HG02642 (cell line): ENCODE measurements around the gene LRRC59.
"Not testable (repeated sequence)": the region's sequence is repeated elsewhere in the genome, so short reads cannot be mapped to it uniquely, and the experiment has no call there.

Source experiments
- ATAC-seq: cut with Tn5 transposase; IDR thresholded peaks from one replicate; pipeline ENCODE4 v1.9.1; 2021; ENCODE audit warnings: mild to moderate bottlenecking; ENCODE audit not compliant: unreplicated experiment, poor library complexity

The LRRC59 gene

DNA sequence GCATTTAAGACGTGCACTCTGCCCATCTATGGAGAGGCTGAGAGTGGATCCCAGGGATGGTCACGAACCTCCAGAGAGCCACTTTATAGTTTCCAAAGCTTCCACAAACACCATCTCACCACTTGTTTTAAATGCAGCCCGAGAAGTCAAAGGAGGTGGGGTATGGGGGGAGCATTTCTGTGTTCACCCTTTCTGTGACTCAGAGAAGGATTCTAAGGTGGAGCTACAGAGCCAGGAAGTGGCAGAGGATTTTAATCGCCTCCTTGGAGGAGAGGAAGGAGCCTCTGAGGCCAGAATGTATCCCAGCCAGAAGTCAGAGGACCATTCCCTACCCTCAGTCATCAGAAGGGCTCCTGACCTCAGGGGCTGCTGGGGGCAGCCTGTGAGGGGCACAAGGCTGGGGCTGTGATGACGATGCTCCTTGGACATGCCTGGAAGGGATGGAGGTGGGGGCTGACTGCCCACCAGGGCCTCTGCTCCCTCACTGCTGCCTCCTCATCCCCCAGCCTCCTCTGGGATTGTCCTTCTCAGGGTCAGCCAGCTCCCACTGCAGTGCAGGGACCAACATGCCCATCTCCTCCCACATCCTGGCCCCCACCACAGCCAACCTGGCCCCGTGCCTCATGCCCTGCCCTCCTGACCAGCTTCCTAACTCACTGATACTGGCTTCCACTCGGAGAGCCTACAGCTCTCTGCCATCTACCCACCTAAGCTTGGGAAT, 48.6 kb downstream of the LRRC59 start:
- no peak for ATAC-seq

DNA sequence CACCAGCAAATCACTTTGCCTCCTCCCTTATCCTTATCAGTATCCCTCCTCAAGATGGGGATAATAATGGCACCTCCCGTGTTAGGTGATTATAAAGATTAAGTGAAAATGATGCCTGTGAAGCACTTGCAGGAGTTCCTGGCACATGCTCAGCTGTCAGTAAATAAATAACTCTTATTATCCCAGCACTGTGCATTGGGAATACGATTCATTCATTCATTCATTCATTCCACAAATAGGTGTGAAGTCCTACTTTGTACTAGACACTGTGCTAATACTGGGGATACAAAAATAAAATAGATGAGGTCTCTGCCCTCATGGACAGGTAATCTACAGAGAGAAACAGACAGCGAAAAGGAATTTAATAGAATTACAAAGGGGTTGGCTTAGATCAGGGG, 49.4 kb downstream of the LRRC59 start:
- ATAC-seq = no peak

- ATAC-seq = no peak
Measured at GRCh38 chr17:50347117-50347893, 50.0 kb downstream of the LRRC59 start.

DNA sequence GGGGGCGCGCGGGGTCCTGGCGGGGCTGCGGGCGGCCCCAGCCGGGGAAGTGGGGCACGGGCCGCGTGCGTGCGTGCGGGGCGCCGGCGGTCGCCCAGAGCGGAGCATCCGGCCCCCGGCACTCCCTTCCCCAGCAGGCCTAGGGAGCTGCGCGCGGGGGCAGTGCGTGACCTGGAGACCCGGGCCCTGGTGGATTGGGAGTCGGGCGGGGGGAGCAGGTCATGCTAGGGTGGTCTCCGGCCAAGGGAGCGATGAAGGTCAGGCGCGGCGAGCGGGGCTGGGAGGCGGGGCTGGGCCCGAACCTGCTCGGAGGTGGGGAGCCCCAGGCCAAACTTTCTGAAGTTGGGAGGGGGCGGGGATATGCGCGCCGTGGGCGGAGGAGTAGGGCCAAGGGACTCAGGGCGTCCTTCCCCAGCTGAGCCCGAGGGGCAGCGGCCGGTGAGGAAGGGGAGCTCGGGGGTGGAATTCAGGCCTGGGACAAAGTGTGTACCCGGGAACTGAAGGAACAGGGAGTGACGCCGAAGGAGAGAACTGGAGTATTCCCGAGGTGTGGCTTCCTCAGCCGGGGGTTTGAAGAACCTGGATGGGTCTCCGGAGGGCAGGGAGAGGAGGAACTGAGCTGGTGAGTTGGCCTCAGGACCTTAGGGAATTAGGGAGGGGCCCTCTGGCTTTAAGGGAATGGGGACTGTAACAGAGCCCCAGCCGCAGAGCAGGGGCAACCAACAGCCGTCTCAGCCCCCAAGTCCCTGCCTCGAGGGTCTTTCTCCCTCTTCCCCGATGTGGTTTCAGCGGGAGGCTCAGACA, 50.8 kb downstream of the LRRC59 start:
- ATAC-seq = peak; percentile 57

DNA sequence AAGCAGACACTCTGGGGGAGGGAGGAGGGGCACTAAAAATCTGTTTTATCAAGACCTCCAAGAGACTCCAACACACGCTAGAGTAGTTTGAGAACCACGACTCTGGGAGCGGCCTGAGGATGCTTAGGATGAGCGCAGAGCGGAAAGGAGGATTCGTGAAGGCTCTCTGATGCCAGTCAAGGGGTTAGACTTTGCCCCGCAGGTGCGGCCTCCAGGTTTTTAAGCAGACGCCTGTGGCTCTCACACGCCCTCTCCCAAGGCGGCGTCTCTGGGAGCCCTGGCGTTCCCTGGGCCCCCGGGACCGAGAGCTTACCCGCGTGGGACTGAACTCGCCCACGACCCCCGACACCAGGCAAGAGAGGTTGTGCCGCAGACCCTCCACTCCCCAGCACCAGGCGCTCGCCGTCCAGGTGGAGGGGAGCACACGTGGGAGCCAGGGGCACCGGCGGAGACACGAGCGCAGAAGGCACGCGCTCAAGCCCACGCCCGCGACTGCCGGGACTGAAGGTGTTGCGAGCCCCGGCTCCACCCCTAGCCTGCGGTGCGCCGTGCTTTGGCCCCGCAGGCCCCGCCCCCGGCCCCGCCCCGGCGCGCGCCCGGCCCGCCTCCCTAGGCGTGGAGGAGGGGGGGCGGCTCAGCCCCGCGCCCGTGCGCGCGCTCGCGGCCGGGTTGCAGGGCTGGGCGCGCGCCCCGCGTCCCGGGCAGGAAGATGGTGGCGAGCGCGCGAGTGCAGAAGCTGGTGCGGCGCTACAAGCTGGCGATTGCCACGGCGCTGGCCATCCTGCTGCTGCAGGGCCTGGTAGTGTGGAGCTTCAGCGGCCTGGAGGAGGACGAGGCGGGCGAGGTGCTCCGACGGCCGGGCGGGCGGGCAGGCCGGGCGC, 51.7 kb downstream of the LRRC59 start, which contains the start of gene XYLT2:
Gene XYLT2 (plus strand): TSS at position 695 of the 881 bp plus-strand sequence. CDS start 15 bp downstream, at position 710.
- ATAC-seq = peak; percentile 79

DNA sequence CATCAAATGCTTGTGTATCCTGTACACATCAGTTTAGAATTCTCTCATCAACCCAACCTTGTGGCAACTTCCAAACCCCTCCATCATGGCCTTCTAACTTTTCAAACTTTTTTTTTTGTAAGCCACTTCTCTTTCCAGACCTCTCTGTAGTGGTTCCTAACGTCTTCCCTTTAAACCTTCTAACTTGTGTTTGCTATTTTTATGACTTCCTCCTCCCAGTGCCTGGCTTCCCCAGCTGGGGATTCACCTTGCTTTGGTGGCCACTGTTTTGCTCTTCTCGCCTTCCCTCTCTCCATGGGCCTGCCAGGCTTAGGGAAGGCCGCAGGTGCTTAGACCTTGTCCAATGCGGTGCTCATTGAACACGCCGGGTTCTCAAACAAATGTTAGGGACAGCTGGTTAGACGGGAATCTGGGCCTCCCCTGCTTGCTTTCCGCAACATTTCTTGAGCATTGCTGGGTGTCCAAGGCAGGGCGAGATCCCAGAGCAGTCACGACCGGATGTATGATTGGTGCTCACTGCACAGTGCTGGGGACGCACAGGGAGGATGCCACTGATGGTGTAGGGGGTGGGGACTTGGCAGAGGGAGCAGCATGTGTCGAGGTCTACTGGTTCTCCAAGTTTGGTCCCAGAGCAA, 52.5 kb downstream of the LRRC59 start:
- ATAC-seq = no peak

DNA sequence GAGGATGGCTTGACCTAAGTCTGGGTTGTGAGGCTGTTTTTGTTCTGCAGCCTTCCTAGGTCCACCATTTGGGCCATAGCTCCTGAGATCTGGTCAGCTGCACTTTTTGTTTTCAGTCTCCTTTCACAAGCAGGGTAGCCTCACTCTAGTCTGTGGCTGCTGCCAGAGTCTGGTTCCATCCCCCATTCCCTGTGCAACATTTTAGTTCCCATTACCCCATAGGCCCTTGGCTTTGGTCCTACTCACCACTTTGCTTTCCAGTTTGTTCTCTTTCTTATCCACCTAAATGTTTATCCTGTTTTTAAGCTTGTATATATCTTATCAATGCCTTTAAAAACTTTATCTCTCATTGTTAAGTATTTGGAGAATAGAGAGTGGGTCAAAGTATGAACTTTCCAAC, 57.9 kb downstream of the LRRC59 start:
- no peak for ATAC-seq

GRCh38 chr17:50338645-50339044, 58.7 kb downstream of the LRRC59 start:
- no peak for ATAC-seq

- no peak for ATAC-seq
Measured at GRCh38 chr17:50337956-50338355, 59.4 kb downstream of the LRRC59 start.

GRCh38 chr17:50333291-50334057, 63.8 kb downstream of the LRRC59 start:
- ATAC-seq = not testable (repeated sequence)

- ATAC-seq = no peak
Measured at GRCh38 chr17:50332196-50332595, 65.1 kb downstream of the LRRC59 start.
